OCI-LY7 (cell line): ENCODE results near the gene MUC6. TPM values are rescaled to one million over a fixed set of nuclear protein-coding genes. Genes with fewer than 3 reads are reported as not detected.

Source experiments
- BruUV-seq: library from RNA; stranded (reverse); fragments of 400-500 nt; replicated peaks from 2 replicates; lab custom pipeline; 2021; lab: Mats Ljungman, UMichigan
- CTCF ChIA-PET: fragments of 300-600 bp; sonication (Branson Sonifier 250); formaldehyde crosslinking; loops from one replicate; lab custom pipeline; 2022; ENCODE audit warnings: antibody characterized with exemption; ENCODE audit not compliant: unreplicated experiment; lab: Charles Lee
- POLR2A ChIA-PET: fragments of 300-600 bp; sonication (Branson Sonifier 250); formaldehyde crosslinking; loops from one replicate; lab custom pipeline; 2022; ENCODE audit warnings: antibody characterized with exemption; lab: Charles Lee
- DNase-seq: peaks from one replicate; pipeline ENCODE4 v3.0.0-alpha.2; 2015; ENCODE audit warnings: low spot score
- H2AFZ ChIP-seq: fragments of 200-600 bp; sonication (generic), shearing (Covaris generic); 2 replicates; pipeline ENCODE4 v1.6.1; 2014; ENCODE audit warnings: mild to moderate bottlenecking, antibody characterized with exemption, low read length, moderate library complexity
- H3K27ac ChIP-seq: fragments of 200-600 bp; sonication (generic); 2 replicates; pipeline ENCODE4 v1.5.1; 2014; ENCODE audit warnings: mixed run types, low read depth, mild to moderate bottlenecking, moderate library complexity, low read length, inconsistent platforms; ENCODE audit not compliant: poor library complexity, severe bottlenecking
- H3K36me3 ChIP-seq: fragments of 200-600 bp; sonication (generic); 2 replicates; pipeline ENCODE4 v1.6.1; 2014; ENCODE audit warnings: mild to moderate bottlenecking, antibody characterized with exemption, low read length, moderate library complexity, mixed read lengths; ENCODE audit not compliant: insufficient read depth
- H3K4me1 ChIP-seq: fragments of 200-600 bp; sonication (generic); 2 replicates; pipeline ENCODE4 v1.5.1; 2014; ENCODE audit warnings: mild to moderate bottlenecking, low read length; ENCODE audit not compliant: insufficient read depth, poor library complexity, severe bottlenecking
- H3K4me2 ChIP-seq: fragments of 200-600 bp; sonication (generic); 2 replicates; pipeline ENCODE4 v1.6.1; 2014; ENCODE audit warnings: mild to moderate bottlenecking, low read length
- H3K4me3 ChIP-seq: fragments of 200-600 bp; sonication (generic); 2 replicates; pipeline ENCODE4 v1.5.1; 2014; ENCODE audit warnings: mild to moderate bottlenecking, low read depth, low read length; ENCODE audit not compliant: poor library complexity, severe bottlenecking
- H3K79me2 ChIP-seq: fragments of 200-600 bp; sonication (generic); 2 replicates; pipeline ENCODE4 v1.6.1; 2016; ENCODE audit warnings: low read depth, mild to moderate bottlenecking, low read length, moderate library complexity, mixed read lengths; ENCODE audit not compliant: insufficient read depth
- H3K9me2 ChIP-seq: fragments of 200-600 bp; sonication (generic); 2 replicates; pipeline ENCODE4 v1.6.1; 2016; ENCODE audit warnings: mild to moderate bottlenecking, low read length, mixed read lengths; ENCODE audit not compliant: insufficient read depth
- H3K9me3 ChIP-seq: fragments of 200-600 bp; sonication (generic); 2 replicates; pipeline ENCODE4 v1.6.1; 2014; ENCODE audit warnings: mild to moderate bottlenecking, mixed run types, low read length, mixed read lengths
- H4K20me1 ChIP-seq: fragments of 200-600 bp; sonication (generic); 2 replicates; pipeline ENCODE4 v1.6.1; 2014; ENCODE audit warnings: mild to moderate bottlenecking, antibody characterized with exemption, low read length, moderate library complexity, mixed read lengths; ENCODE audit not compliant: insufficient read depth
- CTCF ChIP-seq: fragments of 200-600 bp; sonication (generic); conservative IDR thresholded peaks from 2 replicates; pipeline ENCODE4 v1.5.1; 2014; ENCODE audit warnings: mild to moderate bottlenecking, antibody characterized with exemption, low read length, moderate library complexity, mixed read lengths
- EZH2phosphoT487 ChIP-seq: fragments of 200-600 bp; sonication (generic); IDR thresholded peaks from 2 replicates; pipeline ENCODE4 v1.6.1; 2018; ENCODE audit warnings: low read depth, borderline replicate concordance, mild to moderate bottlenecking, mixed run types, antibody characterized with exemption, low read length, moderate library complexity, mixed read lengths
- intact Hi-C: fragments of 100-400 bp; cut with micrococcal nuclease; formaldehyde crosslinking; loops from one replicate; pipeline ENCODE4 v1.10.0; 2022; ENCODE audit not compliant: unreplicated experiment
- total RNA-seq, 2 experiments: library from RNA; depleted of rRNA in 1 of 2; stranded (reverse); fragments of >200 nt in 1 of 2; shearing (Covaris generic) in 1 of 2; gene quantifications; 2 replicates each; pipeline ENCODE4 v1.2.3, GENCODE V29; 2014 to 2022

The MUC6 gene
- total RNA-seq, 2 experiments from 2014 or later: not detected

GRCh38 chr11:1049431-1049891 lies 12.9 kb upstream of the MUC6 start:
- POLR2A ChIA-PET: no interaction called here
- TF ChIP-seq EZH2phosphoT487 (no peak), CTCF (no peak)
- Histone ChIP-seq H3K27ac (no peak overlapping the region), H3K4me1 (no peaks in the 10 kb centered on the region), H3K9me3 (no peaks in the 10 kb centered on the region), H3K79me2 (no peaks in the 10 kb centered on the region), H3K36me3 (no peaks in the 10 kb centered on the region), H4K20me1 (no peaks in the 10 kb centered on the region), H3K9me2 (no peaks in the 10 kb centered on the region), H3K4me2 (no peak overlapping the region), H3K4me3 (no peak overlapping the region), H2AFZ (no peak overlapping the region)
- CTCF ChIA-PET: no interaction called here
- BruUV-seq: no TSS peak
- no peak for DNase-seq
- intact Hi-C loops: no loop called here

- no peaks in the 10 kb centered on the region for H3K4me1 ChIP-seq
- H3K36me3 ChIP-seq: no peaks in the 10 kb centered on the region
- no peak for TF ChIP-seq EZH2phosphoT487
- no peak for TF ChIP-seq CTCF
- no peak overlapping the region for H2AFZ ChIP-seq
- H3K4me2 ChIP-seq: no peak overlapping the region
- H3K27ac ChIP-seq: no peak overlapping the region
- BruUV-seq: no TSS peak
- H3K4me3 ChIP-seq: no peak overlapping the region
- ChIA-PET CTCF (no interaction called here), POLR2A (no interaction called here)
- intact Hi-C loops: no loop called here
- no peaks in the 10 kb centered on the region for H3K79me2 ChIP-seq
- H3K9me2 ChIP-seq: no peaks in the 10 kb centered on the region
- DNase-seq: no peak
- no peaks in the 10 kb centered on the region for H3K9me3 ChIP-seq
- H4K20me1 ChIP-seq: no peaks in the 10 kb centered on the region
Measured at GRCh38 chr11:1049071-1049405, 12.5 kb upstream of the MUC6 start.

- Histone ChIP-seq H3K9me3 (no peaks in the 10 kb centered on the region), H3K4me3 (no peak overlapping the region), H3K4me1 (no peaks in the 10 kb centered on the region), H4K20me1 (no peaks in the 10 kb centered on the region), H3K36me3 (no peaks in the 10 kb centered on the region), H3K4me2 (no peak overlapping the region), H3K27ac (no peak overlapping the region), H2AFZ (no peak overlapping the region), H3K9me2 (no peaks in the 10 kb centered on the region), H3K79me2 (no peaks in the 10 kb centered on the region)
- intact Hi-C loops: no loop called here
- ChIA-PET POLR2A (no interaction called here), CTCF (no interaction called here)
- BruUV-seq: no TSS peak
- TF ChIP-seq CTCF: no peak
- TF ChIP-seq EZH2phosphoT487: no peak
- no peak for DNase-seq
Measured at GRCh38 chr11:1048375-1049070, 12.0 kb upstream of the MUC6 start.
